C4-2B (cell line): ENCODE data around the gene CEP350.

Experiments
- CTCF ChIP-seq: fragments of 450-650 bp; conservative IDR thresholded peaks from 2 replicates; pipeline ENCODE4 v1.5.1; 2017; ENCODE audit warnings: mild to moderate bottlenecking
- ZFX ChIP-seq: fragments of 450-650 bp; IDR thresholded peaks from 2 replicates; pipeline ENCODE4 v1.6.1; 2017

- TF ChIP-seq CTCF: no peak
- no peak for TF ChIP-seq ZFX
Observed at GRCh38 chr1:180029524-180030135, 75.0 kb downstream of the CEP350 start.
